ENCODE measurements around the gene IQCB1. TPM values are rescaled to one million over a fixed set of nuclear protein-coding genes. Genes with fewer than 3 reads are reported as not detected.

IQCB1 gene
- polyA plus RNA-seq, 3 donors = 6.0 to 27.7 (median 7.5) TPM

DNA sequence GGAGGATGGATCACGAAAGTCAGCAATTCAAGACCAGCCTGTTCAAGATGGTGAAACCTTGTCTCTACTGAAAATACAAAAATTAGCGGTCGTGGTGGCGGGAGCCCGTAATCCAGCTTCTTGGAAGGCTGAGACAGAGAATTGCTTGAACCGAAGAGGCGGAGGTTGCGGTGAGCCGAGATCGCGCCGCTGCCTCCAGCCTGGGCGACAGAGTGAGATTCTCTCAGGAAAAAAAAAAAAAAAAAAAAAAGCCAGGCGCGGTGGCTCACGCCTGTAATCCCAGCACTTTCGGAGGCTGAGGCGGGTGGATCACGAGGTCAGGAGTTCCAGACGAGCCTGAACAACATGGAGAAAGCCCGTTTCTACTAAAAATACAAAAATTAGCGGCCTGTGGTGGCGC lies 5.1 kb upstream of the IQCB1 start:
- WGBS (ENCODE audit: insufficient coverage) = over 99% methylated on average over 14 of the region's 23 CpGs
- H3K4me1 Mint-ChIP-seq = peaks cover 37% of the 10 kb centered on the region
- H3K9ac ChIP-seq (ENCODE audit: insufficient read depth, low read length, poor library complexity, severe bottlenecking) = no peak overlapping the region
- no peak overlapping the region for H3K4me3 Mint-ChIP-seq
- TF ChIP-seq, protein P1, sequence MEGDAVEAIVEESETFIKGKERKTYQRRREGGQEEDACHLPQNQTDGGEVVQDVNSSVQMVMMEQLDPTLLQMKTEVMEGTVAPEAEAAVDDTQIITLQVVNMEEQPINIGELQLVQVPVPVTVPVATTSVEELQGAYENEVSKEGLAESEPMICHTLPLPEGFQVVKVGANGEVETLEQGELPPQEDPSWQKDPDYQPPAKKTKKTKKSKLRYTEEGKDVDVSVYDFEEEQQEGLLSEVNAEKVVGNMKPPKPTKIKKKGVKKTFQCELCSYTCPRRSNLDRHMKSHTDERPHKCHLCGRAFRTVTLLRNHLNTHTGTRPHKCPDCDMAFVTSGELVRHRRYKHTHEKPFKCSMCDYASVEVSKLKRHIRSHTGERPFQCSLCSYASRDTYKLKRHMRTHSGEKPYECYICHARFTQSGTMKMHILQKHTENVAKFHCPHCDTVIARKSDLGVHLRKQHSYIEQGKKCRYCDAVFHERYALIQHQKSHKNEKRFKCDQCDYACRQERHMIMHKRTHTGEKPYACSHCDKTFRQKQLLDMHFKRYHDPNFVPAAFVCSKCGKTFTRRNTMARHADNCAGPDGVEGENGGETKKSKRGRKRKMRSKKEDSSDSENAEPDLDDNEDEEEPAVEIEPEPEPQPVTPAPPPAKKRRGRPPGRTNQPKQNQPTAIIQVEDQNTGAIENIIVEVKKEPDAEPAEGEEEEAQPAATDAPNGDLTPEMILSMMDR (IDR thresholded peaks at IDR 0.05) = no peak
- no peaks in the 10 kb centered on the region for H3K27me3 ChIP-seq (ENCODE audit: control insufficient read depth in 2 of 2, insufficient read depth in 2 of 2, low read length in 2 of 2)
- no peak overlapping the region for H2AFZ ChIP-seq (ENCODE audit: insufficient read depth, low read depth, low read length, poor library complexity, severe bottlenecking)
- no peak overlapping the region for H3K4me2 ChIP-seq (replicated peaks; ENCODE audit: extremely low read depth, low read length, poor library complexity, severe bottlenecking)
- peaks cover 0 to 5% (median 2%) of the 10 kb centered on the region in 7 donors for H3K9me3 Mint-ChIP-seq
- peaks cover 99% of the 10 kb centered on the region for H3K79me2 ChIP-seq (ENCODE audit: insufficient read depth, low read length)
- no peak for DNase-seq
- H3K36me3 Mint-ChIP-seq = peaks cover 6 to 25% of the 10 kb centered on the region in 2 donors
- intact Hi-C loops (cut with micrococcal nuclease) = loop anchor here (5.0 to 10.0 kb wide), 3 partner anchors 88 to 175 kb away; partner anchors contain the start of genes GOLGB1 (in 1 of the 2) and HCLS1 (in 1 of the 2)
- no peaks in the 10 kb centered on the region for H3K27me3 Mint-ChIP-seq (ENCODE audit: low read depth in 3 of 3)
- peak overlapping the region in 2 of 7 donors; percentile 35 to 41 for H3K27ac Mint-ChIP-seq
- H3K4me1 ChIP-seq (ENCODE audit: control insufficient read depth in 1 of 2, insufficient read depth in 2 of 2, low read length in 2 of 2) = peaks cover 11 to 27% of the 10 kb centered on the region in 2 donors
- no peak overlapping the region for H3K27ac ChIP-seq (ENCODE audit: low read depth in 1 of 2, low read length in 2 of 2)
- no peak overlapping the region for H3K4me3 ChIP-seq (replicated peaks in 1 of 3; ENCODE audit: low read depth in 2 of 3, low read length in 3 of 3)
- H4K20me1 ChIP-seq (ENCODE audit: insufficient read depth, low read length) = peaks cover 4% of the 10 kb centered on the region
- peaks cover 6 to 8% of the 10 kb centered on the region in 2 donors for H3K36me3 ChIP-seq (replicated peaks in 1 of 2; ENCODE audit: control insufficient read depth in 1 of 2, insufficient read depth in 2 of 2, low read length in 2 of 2)
- H3K9me3 ChIP-seq (replicated peaks in 1 of 2; ENCODE audit: control insufficient read depth in 1 of 2, insufficient read depth in 1 of 2, low read length in 2 of 2) = no peaks in the 10 kb centered on the region

DNA sequence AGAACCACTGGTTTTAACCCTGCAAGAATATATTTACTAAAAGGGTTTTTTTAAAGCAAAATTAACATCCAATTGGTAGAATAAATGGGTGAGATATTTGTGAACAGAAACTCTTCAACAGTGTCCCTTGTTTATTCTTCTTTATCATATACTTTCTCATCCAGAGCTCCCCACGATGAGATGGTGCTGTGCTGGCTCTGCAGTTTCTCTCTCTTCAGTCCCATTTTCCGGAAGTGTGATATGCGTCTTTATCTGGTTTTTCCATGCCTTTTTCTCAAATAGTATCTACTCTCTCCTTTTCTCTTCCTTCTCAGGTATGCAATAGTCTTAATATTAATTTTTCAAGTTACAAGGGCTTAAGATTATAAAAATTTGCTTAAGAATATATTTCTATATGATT lies 1.6 kb upstream of the IQCB1 start:
- TF ChIP-seq, protein P1 (IDR thresholded peaks at IDR 0.05) = no peak
- H3K27ac Mint-ChIP-seq = peak overlapping the region; percentile 88 to 97 (median 94)
- intact Hi-C loops (cut with micrococcal nuclease) = loop anchor here (5.0 to 10.0 kb wide), 3 partner anchors 84 to 172 kb away; partner anchors contain the start of genes GOLGB1 (in 1 of the 2) and HCLS1 (in 1 of the 2)
- H3K9me3 ChIP-seq (replicated peaks in 1 of 2; ENCODE audit: control insufficient read depth in 1 of 2, insufficient read depth in 1 of 2, low read length in 2 of 2) = no peaks in the 10 kb centered on the region
- DNase-seq = peak in 1 of 3 donors; percentile 8
- no CpG with 5 or more reads among the region's 3 CpGs for WGBS (ENCODE audit: insufficient coverage)
- H3K27ac ChIP-seq (ENCODE audit: low read depth in 1 of 2, low read length in 2 of 2) = peak overlapping the region in 1 of 2 donors; percentile 90
- H3K4me1 ChIP-seq (ENCODE audit: control insufficient read depth in 1 of 2, insufficient read depth in 2 of 2, low read length in 2 of 2) = peaks cover 18 to 44% of the 10 kb centered on the region in 2 donors
- H3K4me2 ChIP-seq (replicated peaks; ENCODE audit: extremely low read depth, low read length, poor library complexity, severe bottlenecking) = peak overlapping the region; percentile 89
- peaks cover 7 to 16% of the 10 kb centered on the region in 2 donors for H3K36me3 ChIP-seq (replicated peaks in 1 of 2; ENCODE audit: control insufficient read depth in 1 of 2, insufficient read depth in 2 of 2, low read length in 2 of 2)
- no peak overlapping the region for H3K9ac ChIP-seq (ENCODE audit: insufficient read depth, low read length, poor library complexity, severe bottlenecking)
- H3K9me3 Mint-ChIP-seq = peaks cover 0 to 5% (median 2%) of the 10 kb centered on the region in 7 donors
- peaks cover 46% of the 10 kb centered on the region for H3K4me1 Mint-ChIP-seq
- peaks cover 11 to 30% of the 10 kb centered on the region in 2 donors for H3K36me3 Mint-ChIP-seq
- peaks cover 98% of the 10 kb centered on the region for H3K79me2 ChIP-seq (ENCODE audit: insufficient read depth, low read length)
- peak overlapping the region; percentile 64 for H2AFZ ChIP-seq (ENCODE audit: insufficient read depth, low read depth, low read length, poor library complexity, severe bottlenecking)
- no peaks in the 10 kb centered on the region for H3K27me3 Mint-ChIP-seq (ENCODE audit: low read depth in 3 of 3)
- peak overlapping the region; percentile 83 to 97 (median 93) for H3K4me3 ChIP-seq (replicated peaks in 1 of 3; ENCODE audit: low read depth in 2 of 3, low read length in 3 of 3)
- no peaks in the 10 kb centered on the region for H3K27me3 ChIP-seq (ENCODE audit: control insufficient read depth in 2 of 2, insufficient read depth in 2 of 2, low read length in 2 of 2)
- H4K20me1 ChIP-seq (ENCODE audit: insufficient read depth, low read length) = no peaks in the 10 kb centered on the region
- H3K4me3 Mint-ChIP-seq = peak overlapping the region; percentile 96 to 97
